Ectodermal cell (in vitro differentiated cells): ENCODE measurements around the gene PGS1.
A peak's percentile ranks its signal among the peaks of the same experiment; 100 is the strongest.

Source experiments
- H3K27ac ChIP-seq: 2 replicates; pipeline ENCODE4 v1.7.0; 2013; ENCODE audit warnings: mild to moderate bottlenecking, low read depth, low read length; ENCODE audit not compliant: insufficient read depth, poor library complexity, severe bottlenecking
- H3K27me3 ChIP-seq: 2 replicates; pipeline ENCODE4 v1.7.0; 2013; ENCODE audit warnings: mild to moderate bottlenecking, low read length; ENCODE audit not compliant: insufficient read depth, control insufficient read depth, poor library complexity, severe bottlenecking
- H3K36me3 ChIP-seq: one replicate; pipeline ENCODE4 v1.7.0; 2013; ENCODE audit warnings: low read length; ENCODE audit not compliant: control insufficient read depth, insufficient read depth
- H3K4me1 ChIP-seq: one replicate; pipeline ENCODE4 v1.7.0; 2013; ENCODE audit warnings: low read length; ENCODE audit not compliant: control insufficient read depth, insufficient read depth
- H3K4me3 ChIP-seq: 2 replicates; pipeline ENCODE4 v1.7.0; 2013; ENCODE audit warnings: low read depth, low read length, control low read depth; ENCODE audit not compliant: insufficient read depth
- H3K9me3 ChIP-seq: 2 replicates; pipeline ENCODE4 v1.7.0; 2013; ENCODE audit warnings: mild to moderate bottlenecking, low read length, moderate library complexity; ENCODE audit not compliant: control insufficient read depth
- WGBS, 2 experiments: methylation state at CpG; one replicate each; pipeline ENCODE4 v1.1.7; 2013; ENCODE audit warnings: missing lambda C conversion rate in 2 of 2; 5-methylcytosine and 5-hydroxymethylcytosine counted together

The PGS1 gene

DNA sequence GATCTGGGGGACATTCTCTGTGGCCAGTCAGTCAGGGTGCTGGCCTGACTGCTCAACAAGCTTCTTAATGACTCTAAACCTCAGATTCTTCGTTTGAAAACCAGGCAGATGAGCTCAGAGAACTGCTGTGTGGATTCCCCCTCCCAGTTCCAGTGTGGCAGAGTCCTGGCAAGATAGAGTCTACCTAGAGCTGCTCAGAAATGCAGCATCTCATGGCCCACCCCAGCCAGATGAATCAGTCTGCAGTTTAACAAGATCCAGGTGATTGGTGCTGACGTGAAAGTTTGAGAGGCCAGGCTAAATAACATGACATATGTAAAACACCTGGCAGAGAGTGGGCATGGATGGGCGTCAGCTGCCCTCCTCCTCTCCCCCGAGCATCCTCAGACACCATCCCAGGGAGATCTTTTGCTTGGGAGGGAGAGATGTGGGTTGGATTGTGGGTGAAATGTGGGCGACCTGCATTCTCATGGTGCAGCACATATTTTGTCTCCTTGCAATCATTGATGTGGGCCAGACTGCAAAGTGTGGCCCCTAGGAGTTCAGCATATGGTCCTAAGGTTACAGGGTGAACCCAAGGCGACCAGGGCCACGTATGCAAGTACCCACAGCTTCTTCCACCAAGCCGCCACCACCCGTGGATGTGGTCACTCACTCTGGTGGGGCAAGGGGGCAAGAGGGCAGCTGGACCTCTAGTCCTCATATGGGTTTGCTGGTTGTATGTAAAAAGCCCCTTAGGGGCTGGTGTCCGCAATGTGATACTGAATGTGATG is 38.1 kb upstream of the PGS1 start:
- Histone ChIP-seq H3K36me3 (no peaks in the 10 kb centered on the region), H3K9me3 (no peaks in the 10 kb centered on the region), H3K27ac (no peak overlapping the region), H3K4me1 (peaks cover 11% of the 10 kb centered on the region), H3K27me3 (peaks cover 38% of the 10 kb centered on the region), H3K4me3 (no peak overlapping the region)
- 86% methylated on average over 9 to 10 of the region's 10 CpGs for WGBS, 2 experiments

DNA sequence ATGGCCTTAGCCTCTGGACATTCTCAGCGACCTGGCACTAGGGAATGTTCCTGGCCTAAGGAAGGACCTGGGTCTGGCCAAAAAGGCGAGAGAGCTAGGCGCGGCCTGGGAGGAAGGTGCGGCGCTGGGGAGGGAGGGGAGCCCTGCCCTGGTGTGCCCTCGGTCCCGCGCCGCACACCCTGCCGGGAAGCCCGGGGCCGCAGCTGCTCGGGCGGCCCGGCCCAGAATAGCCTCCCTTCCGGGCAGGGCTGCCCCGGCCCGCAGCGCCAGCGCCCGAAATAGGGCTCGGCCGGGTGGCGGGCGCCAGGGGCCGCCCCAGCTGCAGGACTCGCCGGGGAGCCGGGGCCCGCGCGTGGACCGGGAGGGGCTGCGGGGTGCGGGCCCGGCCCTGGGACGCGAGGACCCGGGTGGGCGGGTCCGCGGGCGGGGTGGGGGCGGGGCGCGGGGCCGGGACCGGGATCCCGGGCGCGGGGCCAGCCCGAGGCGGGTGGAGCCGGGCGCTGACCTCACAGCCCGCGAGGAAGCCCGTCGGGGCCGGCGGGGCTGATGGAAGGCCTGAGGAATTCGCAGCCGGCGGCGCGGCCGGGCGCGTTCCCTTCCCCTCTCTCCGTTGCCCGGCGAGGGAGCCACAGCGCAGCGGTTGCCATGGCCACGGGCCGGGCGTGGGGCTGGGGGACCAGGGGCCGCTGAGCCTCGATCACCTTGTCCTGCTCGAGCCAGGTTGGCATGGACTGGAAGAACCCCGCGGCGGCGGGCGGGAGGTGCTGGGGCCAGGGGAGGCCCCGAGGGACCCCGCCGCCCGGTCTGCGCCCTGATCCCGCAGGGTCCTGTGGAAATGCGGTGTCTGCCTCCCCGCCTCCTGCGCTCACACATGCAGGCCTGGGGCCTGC is 36.6 kb upstream of the PGS1 start:
- Histone ChIP-seq H3K4me3 (peak overlapping the region; percentile 29), H3K4me1 (peaks cover 11% of the 10 kb centered on the region), H3K9me3 (no peaks in the 10 kb centered on the region), H3K27ac (no peak overlapping the region), H3K27me3 (peaks cover 38% of the 10 kb centered on the region), H3K36me3 (no peaks in the 10 kb centered on the region)
- 5 to 6% methylated on average over 95 of the region's 95 CpGs for WGBS, 2 experiments

DNA sequence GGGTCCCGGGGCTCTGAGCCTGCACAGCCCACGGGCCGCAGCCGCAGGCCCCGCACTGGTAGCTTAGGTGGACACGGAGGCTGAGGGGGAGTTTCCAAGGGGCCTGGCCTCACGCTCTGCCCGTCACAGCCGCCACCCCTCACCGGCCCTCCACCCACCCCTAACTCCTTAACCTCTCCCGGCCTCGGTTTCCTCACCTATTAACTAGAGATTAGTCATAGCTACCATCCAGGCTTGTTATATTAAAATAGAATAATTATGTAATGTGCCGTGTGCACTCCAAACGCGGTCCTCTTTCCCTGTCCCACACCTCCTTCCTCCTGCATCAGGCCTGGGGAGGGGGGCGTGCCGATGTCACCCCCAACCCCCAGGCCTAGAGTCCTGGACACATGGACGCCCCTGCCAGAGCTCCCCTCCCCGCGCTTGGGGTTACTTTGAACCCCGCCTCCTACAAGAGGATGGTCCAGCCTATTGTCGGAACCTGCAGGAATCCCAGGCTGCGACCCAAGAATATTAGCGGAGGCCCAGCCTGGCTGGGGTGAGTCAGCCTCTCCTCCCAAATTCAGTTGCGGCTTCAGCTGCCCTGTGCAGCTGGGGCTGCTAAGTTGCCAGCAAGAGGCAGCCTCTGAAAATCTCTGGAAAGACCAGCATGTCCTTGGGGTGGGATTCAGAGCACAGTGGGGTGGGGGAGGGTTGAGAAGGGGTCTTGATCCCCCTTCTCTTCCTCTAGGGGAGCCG is 35.8 kb upstream of the PGS1 start:
- no peak overlapping the region for H3K27ac ChIP-seq
- peak overlapping the region; percentile 29 for H3K4me3 ChIP-seq
- peaks cover 11% of the 10 kb centered on the region for H3K4me1 ChIP-seq
- H3K9me3 ChIP-seq, result no peaks in the 10 kb centered on the region
- H3K27me3 ChIP-seq, result peaks cover 39% of the 10 kb centered on the region
- no peaks in the 10 kb centered on the region for H3K36me3 ChIP-seq
- WGBS, 2 experiments, result 32 to 35% methylated on average over 26 of the region's 26 CpGs

DNA sequence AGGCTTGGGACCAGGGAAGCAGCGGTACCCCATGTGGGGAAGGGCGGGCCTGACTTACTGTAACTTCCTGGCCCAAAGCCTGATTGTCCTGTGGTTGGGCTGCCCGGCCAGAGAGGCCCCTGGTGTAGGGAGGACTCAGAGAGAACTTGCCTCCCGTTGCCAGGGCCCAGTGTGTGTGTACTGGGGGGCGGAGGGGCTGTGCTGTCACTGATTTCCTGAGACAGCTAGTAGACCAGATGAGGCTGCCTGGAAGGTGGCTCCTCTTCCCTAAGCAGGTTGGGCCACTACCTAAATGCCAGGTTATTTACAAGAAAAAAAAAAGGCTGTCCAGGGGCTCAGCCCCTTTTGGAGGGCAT is 35.3 kb upstream of the PGS1 start:
- WGBS, 2 experiments, result 21 to 27% methylated on average over 5 of the region's 5 CpGs
- Histone ChIP-seq H3K4me1 (peaks cover 11% of the 10 kb centered on the region), H3K27me3 (peaks cover 43% of the 10 kb centered on the region), H3K4me3 (no peak overlapping the region), H3K27ac (no peak overlapping the region), H3K36me3 (no peaks in the 10 kb centered on the region), H3K9me3 (no peaks in the 10 kb centered on the region)

DNA sequence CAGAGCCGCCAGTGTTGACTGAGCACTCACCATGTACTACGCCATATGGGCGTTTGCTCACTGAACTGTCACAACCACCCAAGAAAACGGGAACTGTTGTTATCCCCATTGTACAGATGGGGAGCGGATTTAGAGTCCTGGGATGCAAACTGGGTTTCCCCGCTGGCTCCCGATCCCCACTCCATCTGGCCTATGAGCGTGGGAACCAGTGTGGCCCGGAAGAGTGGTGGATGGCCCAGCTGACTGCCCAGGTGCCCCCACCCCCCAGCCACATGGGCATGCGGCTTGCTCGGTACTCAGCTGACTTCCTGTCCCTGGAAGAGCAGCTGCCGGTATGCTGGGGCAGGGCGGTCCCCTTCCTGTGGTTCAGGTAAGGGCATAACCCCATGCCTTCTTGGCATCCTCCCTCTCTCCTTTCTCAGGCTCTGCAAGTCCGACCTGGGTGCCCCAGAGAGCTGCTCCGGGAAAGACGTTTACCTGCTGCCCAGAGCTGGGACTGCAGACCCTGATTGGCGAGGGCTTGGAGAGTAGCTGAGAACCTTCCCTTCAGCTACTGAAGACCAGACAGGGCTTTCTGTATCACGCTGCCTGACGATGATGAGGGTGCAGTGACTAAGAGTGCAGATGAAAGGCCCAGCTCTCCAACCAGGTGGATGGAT is 34.8 kb upstream of the PGS1 start:
- Histone ChIP-seq H3K27me3 (peaks cover 43% of the 10 kb centered on the region), H3K27ac (no peak overlapping the region), H3K9me3 (no peaks in the 10 kb centered on the region), H3K4me1 (peaks cover 11% of the 10 kb centered on the region), H3K4me3 (no peak overlapping the region), H3K36me3 (no peaks in the 10 kb centered on the region)
- WGBS, 2 experiments, result 89 to 90% methylated on average over 19 of the region's 19 CpGs

DNA sequence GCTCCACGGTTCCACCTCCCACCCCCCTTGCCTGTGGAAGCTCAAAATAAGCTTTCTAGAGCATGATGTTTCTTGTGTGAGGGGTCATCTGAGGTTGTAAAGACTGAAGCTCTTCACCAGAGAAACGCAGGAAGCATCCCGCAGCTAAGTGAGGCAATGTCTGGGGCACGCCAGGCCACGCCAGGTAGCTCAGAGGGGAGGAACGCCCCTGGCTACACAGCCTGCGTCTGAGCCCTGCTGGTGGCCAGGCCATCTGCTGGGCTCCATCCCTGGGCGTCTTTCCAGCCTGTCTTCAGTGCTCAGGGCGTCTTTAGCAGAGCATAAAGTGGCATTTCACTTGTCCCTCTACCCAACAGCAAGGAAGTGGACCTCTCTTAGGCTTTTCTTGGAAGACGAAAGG is 33.8 kb upstream of the PGS1 start:
- 93 to 94% methylated on average over 10 of the region's 10 CpGs for WGBS, 2 experiments
- H3K36me3 ChIP-seq, result no peaks in the 10 kb centered on the region
- no peak overlapping the region for H3K27ac ChIP-seq
- H3K27me3 ChIP-seq, result peaks cover 42% of the 10 kb centered on the region
- no peaks in the 10 kb centered on the region for H3K9me3 ChIP-seq
- no peak overlapping the region for H3K4me3 ChIP-seq
- peaks cover 11% of the 10 kb centered on the region for H3K4me1 ChIP-seq

DNA sequence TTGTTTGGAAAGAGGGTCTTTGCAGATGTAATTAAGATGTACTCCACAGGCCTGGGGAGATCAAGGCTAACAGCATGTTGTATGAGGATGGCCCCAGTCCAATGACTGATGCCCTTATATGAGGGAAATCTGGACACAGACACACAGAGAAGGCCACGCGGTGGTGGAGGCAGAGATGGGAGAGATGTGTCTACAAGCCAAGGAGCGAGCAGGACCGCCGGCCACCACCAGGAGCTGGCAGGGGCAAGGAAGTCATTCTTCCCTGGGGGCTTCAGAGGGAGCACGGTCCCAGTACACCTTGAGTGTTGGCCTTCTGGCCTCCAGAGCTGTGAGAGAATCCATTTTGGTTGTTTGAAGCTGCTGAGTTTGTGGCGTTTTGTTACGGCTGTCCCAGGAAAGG is 33.3 kb upstream of the PGS1 start:
- Histone ChIP-seq H3K36me3 (no peaks in the 10 kb centered on the region), H3K27me3 (peaks cover 37% of the 10 kb centered on the region), H3K27ac (no peak overlapping the region), H3K9me3 (no peaks in the 10 kb centered on the region), H3K4me1 (peaks cover 11% of the 10 kb centered on the region), H3K4me3 (no peak overlapping the region)
- 94 to 95% methylated on average over 8 of the region's 8 CpGs for WGBS, 2 experiments

DNA sequence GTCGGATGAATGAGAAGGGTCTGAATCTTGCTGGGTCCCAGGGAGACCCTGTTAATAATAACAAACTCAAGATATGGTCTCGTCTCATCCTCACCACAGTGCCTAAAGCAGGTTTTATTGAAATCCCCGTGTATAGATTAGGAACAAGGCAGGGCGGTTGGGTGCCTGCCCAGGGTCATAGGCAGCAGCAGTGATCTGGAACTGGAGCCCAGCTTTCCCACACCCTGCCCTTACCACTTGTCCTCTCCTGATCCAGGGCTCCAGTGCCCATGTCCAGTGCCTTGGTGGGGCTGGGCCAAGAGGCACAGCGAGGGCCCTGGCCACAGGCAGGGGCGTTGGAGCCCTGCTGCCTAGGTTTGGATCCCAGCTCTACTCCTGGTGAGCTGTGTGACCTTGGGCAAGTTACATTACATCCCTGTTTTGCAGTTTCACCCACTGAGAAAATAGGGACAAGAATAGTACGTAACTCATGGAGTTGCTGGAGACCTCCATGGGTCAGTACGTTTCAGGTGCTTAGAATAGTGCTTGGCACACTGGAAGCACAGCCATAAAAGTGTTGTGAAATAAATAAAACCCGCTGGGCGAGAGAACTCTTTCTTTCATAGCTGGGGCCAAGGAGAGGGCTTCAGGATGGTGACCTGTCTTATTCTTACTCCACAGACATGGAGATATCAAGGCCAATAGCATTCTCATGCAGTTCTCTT is 32.5 kb upstream of the PGS1 start:
- WGBS, 2 experiments, result 91 to 95% methylated on average over 10 of the region's 10 CpGs
- H3K4me3 ChIP-seq, result no peak overlapping the region
- no peak overlapping the region for H3K27ac ChIP-seq
- no peaks in the 10 kb centered on the region for H3K36me3 ChIP-seq
- peaks cover 11% of the 10 kb centered on the region for H3K4me1 ChIP-seq
- H3K9me3 ChIP-seq, result no peaks in the 10 kb centered on the region
- H3K27me3 ChIP-seq, result peaks cover 29% of the 10 kb centered on the region

DNA sequence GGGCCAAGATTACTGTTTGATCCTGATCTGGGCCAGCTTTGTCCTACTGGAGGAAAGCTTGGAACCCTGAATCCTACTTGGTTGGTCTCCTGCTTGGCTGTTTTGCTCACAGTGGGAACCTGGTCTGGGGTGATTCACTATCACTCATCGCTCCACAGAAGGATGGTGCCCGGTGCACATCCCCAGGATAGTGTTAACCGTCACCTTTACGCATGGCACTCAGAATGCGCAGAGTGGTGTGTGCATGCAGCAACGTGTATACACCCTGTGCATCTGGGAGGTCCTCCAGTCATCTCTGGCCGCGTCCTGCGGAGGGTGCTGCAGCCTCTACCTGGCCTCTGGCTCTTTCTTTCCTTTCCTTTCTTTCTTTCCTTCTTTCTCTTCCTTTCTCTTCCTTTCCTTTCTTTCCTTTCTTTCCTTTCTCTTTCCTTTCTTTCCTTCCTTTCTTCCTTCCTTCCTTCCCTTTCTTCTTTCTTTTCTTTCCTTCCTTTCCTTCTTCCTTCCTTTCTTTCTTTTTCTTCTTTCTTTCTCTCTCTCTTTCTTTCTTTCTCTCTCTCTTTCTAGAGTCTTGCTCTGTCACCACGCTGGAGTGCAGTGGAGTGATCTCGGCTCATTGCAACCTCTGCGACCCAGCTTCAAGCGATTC is 31.7 kb upstream of the PGS1 start:
- Histone ChIP-seq H3K36me3 (no peaks in the 10 kb centered on the region), H3K4me3 (no peak overlapping the region), H3K4me1 (peaks cover 17% of the 10 kb centered on the region), H3K9me3 (no peaks in the 10 kb centered on the region), H3K27me3 (peaks cover 21% of the 10 kb centered on the region), H3K27ac (no peak overlapping the region)
- WGBS, 2 experiments, result 87% methylated on average over 13 of the region's 13 CpGs
